DMS114 treated with DMSO at 0.1 percent for 48 hours (cell line): ENCODE results near the gene FGF22.
"Not testable (repeated sequence)": the region's sequence is repeated elsewhere in the genome, so short reads cannot be mapped to it uniquely, and the experiment has no call there.

Experiments used
- DNase-seq: peaks from one replicate; lab custom pipeline; 2025; ENCODE audit not compliant: unreplicated experiment; lab: John Stamatoyannopoulos, UW

The FGF22 gene

GRCh38 chr19:607301-608154 lies 32.2 kb upstream of the FGF22 start:
- no peak for DNase-seq

- DNase-seq, result no peak
Observed at GRCh38 chr19:608155-609003, 31.3 kb upstream of the FGF22 start.

GRCh38 chr19:609004-609346 lies 30.7 kb upstream of the FGF22 start:
- no peak for DNase-seq

DNA sequence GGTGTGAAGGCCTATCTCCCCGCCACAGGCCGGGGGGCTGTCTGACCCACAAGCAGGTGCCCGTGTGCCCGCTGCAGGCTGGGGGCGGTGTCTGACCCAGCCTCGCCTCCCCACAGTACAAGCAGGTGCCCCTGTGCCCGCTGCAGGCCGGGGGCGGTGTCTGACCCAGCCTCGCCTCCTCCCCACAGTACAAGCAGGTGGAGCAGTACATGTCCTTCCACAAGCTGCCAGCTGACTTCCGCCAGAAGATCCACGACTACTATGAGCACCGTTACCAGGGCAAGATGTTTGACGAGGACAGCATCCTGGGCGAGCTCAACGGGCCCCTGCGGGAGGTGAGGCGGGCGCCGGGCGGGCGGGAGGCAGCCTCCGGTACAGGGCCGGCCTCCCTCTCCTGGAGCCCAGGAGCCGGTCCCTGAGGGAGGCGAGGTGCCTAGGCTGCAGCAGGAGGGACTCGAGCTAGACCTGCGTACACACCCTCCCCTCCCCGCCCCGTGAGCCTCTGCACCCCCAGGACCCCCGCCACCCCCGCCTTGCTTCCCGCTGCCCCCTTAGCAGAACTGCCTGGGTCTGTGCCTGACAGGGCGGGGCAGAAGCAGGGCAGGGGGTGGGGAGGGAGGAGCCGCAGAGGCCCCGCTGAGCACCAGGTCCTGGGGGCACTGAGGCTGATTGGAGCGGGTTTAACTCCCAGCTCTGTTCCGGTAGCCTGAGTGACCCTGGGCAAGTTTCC lies 29.4 kb upstream of the FGF22 start:
- no peak for DNase-seq

- DNase-seq, result no peak
Observed at GRCh38 chr19:610801-611480, 28.7 kb upstream of the FGF22 start.

DNA sequence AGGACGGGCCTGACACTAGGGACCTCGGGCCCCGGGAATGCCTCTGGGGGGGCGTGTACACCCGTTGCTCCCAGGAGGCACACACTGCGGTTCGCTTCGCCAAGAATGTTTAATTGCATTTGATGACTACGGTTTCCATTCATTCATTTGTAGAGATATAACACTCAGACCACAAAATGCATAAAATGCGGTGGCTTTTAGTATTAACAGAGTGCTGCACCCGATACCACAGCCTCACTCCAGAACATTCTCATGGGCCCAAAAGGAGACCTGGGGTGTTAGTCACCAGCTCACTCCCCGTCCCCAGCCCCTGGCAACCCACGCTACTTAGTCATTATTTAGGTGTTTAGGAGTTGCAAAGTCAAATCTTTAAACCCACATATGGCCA lies 28.2 kb upstream of the FGF22 start:
- no peak for DNase-seq

DNA sequence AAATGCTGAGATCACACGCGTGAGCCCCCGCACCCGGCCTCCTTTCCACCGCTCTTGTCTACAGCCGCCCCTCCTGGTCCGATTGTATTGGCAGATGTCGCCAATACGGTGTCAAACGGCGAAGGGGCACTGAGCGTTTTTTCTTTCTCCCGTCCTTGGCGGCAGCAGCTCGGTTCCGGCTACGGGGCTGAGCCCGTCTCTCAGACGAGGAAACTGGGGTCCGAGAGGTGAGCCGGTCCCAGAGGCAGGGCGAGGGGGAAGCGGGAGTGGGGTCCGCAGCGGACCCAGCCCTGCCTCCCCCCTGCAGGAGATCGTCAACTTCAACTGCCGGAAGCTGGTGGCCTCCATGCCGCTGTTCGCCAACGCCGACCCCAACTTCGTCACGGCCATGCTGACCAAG lies 26.7 kb upstream of the FGF22 start:
- no peak for DNase-seq

DNA sequence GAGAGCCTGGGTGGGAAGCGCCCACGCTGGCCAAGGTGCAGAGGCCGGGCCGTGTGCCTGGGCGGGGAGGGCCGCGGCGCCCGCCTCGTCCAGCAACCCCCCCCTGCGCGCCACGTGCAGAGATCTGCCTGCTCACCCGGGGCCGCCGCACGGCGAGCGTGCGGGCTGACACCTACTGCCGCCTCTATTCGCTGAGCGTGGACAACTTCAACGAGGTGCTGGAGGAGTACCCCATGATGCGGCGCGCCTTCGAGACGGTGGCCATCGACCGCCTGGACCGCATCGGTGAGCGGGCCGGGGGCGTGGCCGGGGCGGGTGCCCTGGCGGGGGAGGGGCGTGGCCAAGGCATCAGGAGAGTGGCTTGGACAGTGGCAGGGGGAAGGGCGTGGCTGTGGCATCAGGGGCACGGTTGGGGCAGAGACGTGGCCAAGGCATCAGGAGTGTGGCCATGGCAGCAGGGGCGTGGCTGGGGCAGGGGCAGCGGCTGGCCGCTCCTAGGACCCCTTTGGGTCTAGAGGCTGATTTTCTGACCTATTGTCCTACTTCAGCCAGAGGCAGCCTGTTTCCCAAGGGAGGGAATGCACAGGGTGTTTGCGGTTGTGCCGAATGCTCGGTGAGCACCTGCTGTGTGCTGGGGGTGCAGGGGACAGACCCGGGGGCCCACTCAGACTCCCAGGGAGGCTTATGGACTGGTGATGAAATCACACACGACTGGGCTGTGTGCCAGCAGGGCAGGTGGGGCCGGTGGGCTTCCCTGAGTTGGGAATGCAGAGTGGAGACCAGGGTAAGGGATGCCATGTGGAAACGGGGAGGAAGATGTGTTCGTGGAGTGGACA lies 25.7 kb upstream of the FGF22 start:
- no peak for DNase-seq

GRCh38 chr19:615619-616018 lies 24.1 kb upstream of the FGF22 start:
- no peak for DNase-seq

DNA sequence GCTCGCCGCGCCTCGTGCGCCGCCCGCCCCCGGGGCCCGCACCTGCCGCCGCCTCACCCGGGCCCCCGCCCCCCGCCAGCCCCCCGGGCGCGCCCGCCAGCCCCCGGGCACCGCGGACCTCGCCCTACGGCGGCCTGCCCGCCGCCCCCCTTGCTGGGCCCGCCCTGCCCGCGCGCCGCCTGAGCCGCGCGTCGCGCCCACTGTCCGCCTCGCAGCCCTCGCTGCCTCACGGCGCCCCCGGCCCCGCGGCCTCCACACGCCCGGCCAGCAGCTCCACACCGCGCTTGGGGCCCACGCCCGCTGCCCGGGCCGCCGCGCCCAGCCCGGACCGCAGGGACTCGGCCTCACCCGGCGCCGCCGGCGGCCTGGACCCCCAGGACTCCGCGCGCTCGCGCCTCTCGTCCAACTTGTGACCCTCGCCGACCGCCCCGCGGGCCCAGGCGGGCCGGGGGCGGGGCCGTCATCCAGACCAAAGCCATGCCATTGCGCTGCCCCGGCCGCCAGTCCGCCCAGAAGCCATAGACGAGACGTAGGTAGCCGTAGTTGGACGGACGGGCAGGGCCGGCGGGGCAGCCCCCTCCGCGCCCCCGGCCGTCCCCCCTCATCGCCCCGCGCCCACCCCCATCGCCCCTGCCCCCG lies 23.5 kb upstream of the FGF22 start:
- DNase-seq, result no peak

DNA sequence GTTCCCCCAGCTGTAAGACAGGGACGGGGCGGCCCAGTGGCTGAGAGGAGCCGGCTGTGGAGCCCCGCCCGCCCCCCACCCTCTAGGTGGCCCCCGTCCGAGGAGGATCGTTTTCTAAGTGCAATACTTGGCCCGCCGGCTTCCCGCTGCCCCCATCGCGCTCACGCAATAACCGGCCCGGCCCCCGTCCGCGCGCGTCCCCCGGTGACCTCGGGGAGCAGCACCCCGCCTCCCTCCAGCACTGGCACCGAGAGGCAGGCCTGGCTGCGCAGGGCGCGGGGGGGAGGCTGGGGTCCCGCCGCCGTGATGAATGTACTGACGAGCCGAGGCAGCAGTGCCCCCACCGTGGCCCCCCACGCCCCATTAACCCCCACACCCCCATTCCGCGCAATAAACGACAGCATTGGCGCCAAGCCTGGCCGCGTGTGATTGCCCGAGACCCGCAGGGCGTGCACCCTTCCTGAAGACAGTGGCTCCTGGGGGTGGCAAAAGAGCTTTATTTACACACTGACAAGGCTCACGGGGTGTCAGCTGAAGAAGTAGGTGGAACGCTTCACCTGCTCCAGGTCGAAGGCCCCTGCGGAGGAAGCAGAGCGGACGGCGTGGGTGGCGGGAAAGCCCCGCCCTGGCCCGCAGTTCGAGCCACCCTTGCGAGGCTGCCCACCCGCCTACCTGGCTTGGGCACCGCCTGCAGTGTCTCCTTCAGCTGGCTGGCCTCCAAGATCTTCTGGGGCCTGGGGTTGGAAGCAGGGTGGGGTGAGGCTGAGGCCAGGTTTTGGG lies 22.7 kb upstream of the FGF22 start:
- no peak for DNase-seq

GRCh38 chr19:617551-618246 lies 22.0 kb upstream of the FGF22 start:
- DNase-seq, result no peak

DNA sequence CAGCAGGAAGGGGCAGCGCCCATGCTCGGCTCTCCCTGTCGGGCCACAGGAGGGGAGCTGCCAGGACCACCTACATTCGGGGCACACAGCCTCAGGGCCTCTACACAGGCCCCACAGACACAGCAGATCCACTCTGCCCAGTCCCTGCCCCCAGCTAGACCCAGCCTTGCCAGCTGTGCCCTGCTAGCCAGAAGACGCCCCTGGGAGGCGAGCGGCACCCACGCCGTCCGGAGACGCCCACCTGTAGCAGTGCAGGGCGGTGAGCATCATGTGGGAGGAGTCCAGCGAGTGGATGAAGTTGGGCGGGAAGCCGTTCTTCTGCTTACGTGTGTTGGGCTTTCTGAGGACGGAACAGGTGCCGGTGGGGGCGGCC lies 21.4 kb upstream of the FGF22 start:
- DNase-seq, result no peak

DNA sequence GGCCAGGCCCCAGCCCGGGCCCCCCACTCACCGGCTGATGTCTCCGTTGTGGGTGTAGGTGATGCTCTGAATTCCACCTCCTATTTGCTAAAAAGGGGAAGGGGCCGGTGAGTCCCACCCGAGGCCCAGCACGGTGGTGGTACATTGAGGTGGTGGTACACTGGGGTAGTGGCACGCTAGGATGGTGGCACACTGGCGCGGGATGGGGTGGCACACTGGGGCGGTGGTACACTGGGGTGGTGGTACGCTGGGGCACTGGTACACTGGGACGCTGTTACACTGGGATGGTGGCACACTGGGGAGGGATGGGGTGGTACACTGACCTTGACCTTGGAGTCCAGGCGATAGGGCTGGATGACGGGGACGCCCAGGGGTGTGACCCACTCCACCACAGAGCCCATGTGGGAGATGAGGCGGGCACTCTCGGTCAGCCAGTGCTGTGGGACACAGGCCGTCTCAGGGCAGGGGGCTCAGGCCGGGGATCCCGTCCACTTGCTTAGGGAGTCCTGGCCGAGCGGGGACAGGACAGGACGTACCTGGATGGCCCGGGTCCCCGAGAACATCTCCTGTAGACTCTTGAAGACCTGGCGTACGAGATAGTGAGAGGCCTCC lies 20.9 kb upstream of the FGF22 start:
- DNase-seq, result no peak

DNA sequence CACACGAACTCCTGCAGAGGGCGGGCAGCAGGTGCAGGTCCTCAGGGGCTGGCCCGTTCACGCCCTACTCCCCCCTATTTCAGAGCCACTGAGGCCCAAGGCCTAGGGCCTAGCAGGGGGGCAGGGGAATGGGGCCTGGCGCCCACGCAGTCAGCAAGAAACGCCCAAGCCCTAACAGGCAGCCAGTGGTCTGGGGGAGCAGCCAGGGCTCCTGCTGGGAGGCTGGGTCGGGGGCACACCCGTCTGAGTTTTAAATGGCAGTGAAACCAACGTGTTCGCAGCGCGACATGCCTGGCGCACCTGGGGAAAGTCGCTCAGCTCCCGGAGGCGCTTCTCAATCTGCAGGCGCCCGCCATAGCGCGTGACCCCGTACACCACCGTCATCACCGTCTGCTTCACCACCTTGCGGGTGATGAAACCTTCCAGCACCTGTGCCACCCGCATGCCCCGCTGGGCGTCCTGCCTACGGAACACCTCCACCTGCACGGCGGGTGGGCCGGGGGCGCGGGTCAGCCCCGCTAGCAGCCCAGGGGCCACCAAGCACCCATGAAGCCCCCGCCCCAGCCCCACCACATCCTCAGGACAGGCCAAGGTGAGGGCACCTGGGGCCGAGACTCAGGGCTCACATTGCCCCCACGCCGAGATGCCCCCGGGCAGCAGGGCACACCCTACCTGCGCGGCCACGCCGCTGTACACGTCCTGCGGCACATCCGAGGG lies 20.2 kb upstream of the FGF22 start:
- DNase-seq, result no peak

DNA sequence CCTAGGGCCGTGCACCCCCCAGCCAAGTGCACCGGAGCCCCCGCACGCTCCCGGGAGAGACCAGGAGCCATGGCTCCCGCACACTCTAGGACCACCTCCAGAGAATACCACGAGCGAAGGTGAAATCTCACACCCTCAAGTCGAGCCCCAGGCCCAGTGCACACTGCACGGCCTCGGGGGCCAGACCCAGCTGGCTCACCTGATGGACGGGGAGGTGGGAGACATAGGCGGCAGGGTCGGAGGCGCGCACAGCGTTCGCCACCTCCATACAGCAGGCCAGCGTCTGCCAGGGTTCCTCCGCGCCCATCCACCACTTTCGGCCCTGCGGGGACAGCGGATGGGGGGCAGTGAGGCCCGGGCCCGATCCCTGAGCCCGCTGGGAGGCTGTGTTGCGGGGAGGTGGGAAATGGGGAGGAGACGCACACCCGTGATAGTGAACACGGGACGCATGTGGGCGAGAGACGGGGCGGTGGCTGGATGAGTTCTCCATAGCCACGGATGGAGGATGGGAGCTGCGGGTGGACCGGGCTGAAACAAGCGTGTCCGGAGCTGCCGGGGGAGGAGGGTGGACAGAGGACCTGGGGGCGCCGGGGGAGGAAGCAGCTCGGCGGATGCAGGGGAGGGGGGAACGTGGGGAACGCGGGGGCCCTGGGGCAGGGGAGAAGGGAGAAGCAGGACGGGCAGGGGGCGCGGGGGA lies 19.4 kb upstream of the FGF22 start:
- no peak for DNase-seq

GRCh38 chr19:621191-621590 lies 18.5 kb upstream of the FGF22 start:
- DNase-seq, result not testable (repeated sequence)
